ENCODE measurements around the gene NPC1.

The NPC1 gene

GRCh38 chr18:23612434-23613090 is 26.3 kb upstream of the NPC1 start:
- no peak for TF ChIP-seq CTCF (IDR thresholded peaks at IDR 0.05; ENCODE audit: control insufficient read depth, extremely low read depth, insufficient read depth)
- H3K4me3 ChIP-seq (ENCODE audit: low read depth, low read length) = 0 out of 2 replicates have a peak overlapping the region, but pooled peaks have one; percentile 24
- DNase-seq (ENCODE audit: low read depth) = peak; percentile 87

- no peak for DNase-seq (ENCODE audit: low read depth)
- TF ChIP-seq CTCF (IDR thresholded peaks at IDR 0.05; ENCODE audit: control insufficient read depth, extremely low read depth, insufficient read depth) = no peak
- H3K4me3 ChIP-seq (ENCODE audit: low read depth, low read length) = no peak overlapping the region
Observed at GRCh38 chr18:23609390-23610023, 23.2 kb upstream of the NPC1 start.

- no peak overlapping the region for H3K4me3 ChIP-seq (ENCODE audit: low read depth, low read length)
- no peak for DNase-seq (ENCODE audit: low read depth)
- TF ChIP-seq CTCF (IDR thresholded peaks at IDR 0.05; ENCODE audit: control insufficient read depth, extremely low read depth, insufficient read depth) = no peak
Observed at GRCh38 chr18:23608211-23608610, 21.9 kb upstream of the NPC1 start.

GRCh38 chr18:23605941-23606340 is 19.6 kb upstream of the NPC1 start:
- no peak overlapping the region for H3K4me3 ChIP-seq (ENCODE audit: low read depth, low read length)
- TF ChIP-seq CTCF (IDR thresholded peaks at IDR 0.05; ENCODE audit: control insufficient read depth, extremely low read depth, insufficient read depth) = no peak
- no peak for DNase-seq (ENCODE audit: low read depth)

GRCh38 chr18:23599809-23600208 is 13.5 kb upstream of the NPC1 start:
- no peak for TF ChIP-seq CTCF (IDR thresholded peaks at IDR 0.05; ENCODE audit: control insufficient read depth, extremely low read depth, insufficient read depth)
- H3K4me3 ChIP-seq (ENCODE audit: low read depth, low read length) = no peak overlapping the region
- DNase-seq (ENCODE audit: low read depth) = no peak

- H3K4me3 ChIP-seq (ENCODE audit: low read depth, low read length) = no peak overlapping the region
- TF ChIP-seq CTCF (IDR thresholded peaks at IDR 0.05; ENCODE audit: control insufficient read depth, extremely low read depth, insufficient read depth) = no peak
- no peak for DNase-seq (ENCODE audit: low read depth)
Observed at GRCh38 chr18:23596183-23596582, 9.9 kb upstream of the NPC1 start.

- DNase-seq (ENCODE audit: low read depth) = no peak
Observed at GRCh38 chr18:23595591-23595990, 9.3 kb upstream of the NPC1 start.

More at GRCh38 chr18:23595591-23595990, 9.3 kb upstream of the NPC1 start:
- no peak for TF ChIP-seq CTCF (IDR thresholded peaks at IDR 0.05; ENCODE audit: control insufficient read depth, extremely low read depth, insufficient read depth)
- H3K4me3 ChIP-seq (ENCODE audit: low read depth, low read length) = no peak overlapping the region
